Inferior parietal cortex (tissue), 1 donor: ENCODE measurements around the gene ST3GAL3.

Source experiments
- DNase-seq: peaks from one replicate; pipeline ENCODE4 v3.0.0-alpha.2; 2016; ENCODE audit errors: extremely low spot score

Gene ST3GAL3, protein sequence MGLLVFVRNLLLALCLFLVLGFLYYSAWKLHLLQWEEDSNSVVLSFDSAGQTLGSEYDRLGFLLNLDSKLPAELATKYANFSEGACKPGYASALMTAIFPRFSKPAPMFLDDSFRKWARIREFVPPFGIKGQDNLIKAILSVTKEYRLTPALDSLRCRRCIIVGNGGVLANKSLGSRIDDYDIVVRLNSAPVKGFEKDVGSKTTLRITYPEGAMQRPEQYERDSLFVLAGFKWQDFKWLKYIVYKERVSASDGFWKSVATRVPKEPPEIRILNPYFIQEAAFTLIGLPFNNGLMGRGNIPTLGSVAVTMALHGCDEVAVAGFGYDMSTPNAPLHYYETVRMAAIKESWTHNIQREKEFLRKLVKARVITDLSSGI

DNA sequence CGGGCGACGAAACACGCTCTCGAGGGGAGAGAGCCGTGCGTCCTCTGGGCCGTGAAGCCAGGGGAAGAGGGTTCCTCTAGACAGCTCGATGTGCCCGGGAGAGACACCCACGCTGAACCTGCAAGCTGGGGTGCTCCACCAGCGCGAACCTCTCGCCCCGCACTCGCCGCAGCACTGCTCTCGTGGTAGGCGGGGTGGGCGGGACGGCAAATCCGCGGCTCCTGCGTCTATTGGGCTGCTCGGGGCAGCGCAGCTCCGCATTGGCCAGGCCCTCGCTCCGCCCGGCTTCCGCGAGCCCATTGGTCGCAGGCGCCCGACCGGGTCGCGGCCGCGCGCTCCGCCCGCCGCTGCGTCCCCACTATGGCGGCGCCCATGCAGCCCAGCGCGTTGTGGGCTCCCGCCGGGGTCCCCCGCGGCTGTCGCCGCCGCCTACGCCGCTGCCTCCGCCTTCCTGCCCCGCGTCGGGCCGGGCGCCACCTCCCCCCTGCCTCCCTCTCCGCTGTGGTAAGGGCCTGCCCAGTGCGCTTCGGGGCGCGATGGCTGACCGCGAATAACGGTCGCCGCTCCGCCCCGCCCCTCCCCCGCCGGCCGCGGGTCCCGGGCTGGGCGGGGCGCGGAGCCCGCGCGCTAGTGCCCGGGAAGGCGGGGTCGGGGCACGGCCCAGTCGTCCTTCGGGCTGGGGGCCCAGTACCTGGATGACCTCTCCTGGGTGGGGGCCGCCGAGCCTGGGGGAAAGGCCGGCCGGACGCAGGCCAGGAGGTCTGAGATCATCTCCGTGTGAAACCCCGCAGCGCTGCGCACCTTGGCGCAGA lies at the start of gene ST3GAL3:
Gene ST3GAL3 (plus strand): TSS at position 347 of the 812 bp plus-strand sequence. CDS start 28,727 bp downstream, outside the sequence.
- DNase-seq, result peak; percentile 87

DNA sequence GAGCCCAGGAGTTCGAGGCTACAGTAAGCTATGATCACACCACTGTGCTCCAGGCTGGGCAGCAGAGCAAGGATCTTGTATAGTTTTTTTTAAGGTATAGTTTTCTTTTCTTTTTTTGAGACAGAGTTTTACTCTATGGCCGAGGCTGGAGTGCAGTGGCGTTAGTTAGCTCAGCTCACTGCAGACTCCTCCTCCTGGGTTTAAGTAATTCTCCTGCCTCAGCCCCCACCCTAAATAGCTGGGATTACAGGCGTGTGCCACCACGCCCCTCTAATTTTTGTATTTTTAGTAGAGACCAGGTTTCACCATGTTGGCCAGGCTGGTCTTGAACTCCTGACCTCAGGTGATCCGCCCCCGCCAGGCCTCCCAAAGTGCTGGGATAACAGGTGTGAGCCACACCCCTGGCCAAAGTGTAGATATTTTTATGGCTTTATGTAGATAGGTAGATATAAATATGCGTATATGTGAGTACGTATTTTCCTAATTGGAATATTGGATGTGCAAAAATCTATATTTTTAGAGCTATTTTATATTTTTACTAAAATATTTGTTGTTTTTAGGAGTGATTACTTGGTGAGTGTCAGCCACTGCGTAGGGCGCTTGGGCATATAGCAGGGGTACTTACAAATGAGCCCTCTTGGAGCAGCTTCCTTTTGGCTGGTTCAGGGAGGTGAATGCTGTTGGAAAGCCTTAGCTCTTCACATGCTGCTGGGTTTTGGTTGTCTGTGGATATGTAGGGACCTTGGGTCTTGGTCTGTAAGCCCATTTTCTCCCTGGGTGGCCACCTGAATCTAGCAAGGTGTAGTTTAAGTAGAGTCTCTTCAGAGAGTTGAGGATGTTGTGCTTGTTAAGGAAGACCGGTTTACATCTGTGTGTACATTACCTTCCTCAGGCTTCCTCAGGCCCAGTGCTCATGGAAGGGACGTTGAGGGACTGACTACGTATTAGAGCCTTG lies 47.8 kb upstream of the ST3GAL3 start:
- no peak for DNase-seq

DNA sequence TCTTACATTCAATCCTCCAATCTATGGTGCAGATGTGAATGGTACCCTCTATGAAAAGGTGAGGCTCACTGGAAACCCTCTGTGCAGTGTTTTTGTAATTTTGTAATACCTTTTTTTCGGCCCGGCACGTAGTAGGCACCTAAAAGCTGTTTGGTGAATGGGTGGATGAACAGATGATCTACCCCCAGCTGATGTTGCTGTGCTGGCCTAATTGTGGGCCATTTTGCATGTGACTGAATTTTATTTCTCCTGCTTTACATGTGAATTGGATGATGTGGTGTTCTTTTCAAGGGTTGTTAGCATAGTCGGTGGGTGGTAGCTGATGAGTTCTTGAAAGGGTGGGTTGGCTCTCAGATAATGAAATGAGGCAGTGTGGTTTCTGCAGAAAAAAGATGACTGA lies 47.0 kb upstream of the ST3GAL3 start:
- no peak for DNase-seq

DNA sequence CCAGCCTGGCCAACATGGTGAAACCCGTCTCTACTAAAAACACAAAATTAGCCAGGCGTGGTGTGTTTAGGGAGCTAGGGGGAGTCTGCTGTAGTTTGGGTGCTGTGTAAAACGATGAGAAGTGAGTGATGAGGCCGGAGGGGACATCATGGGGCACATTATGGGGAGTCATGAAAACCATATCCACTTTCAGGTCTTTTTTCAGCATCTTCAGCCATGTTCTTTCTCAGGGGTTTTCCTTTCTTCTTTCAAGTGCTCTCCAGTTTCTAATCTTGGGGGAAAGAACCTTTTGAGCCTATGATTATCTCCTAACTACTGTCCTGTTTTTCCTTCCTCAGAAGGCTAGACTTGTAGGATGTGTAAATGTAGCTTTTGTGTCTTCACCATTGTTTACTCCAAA lies 43.0 kb upstream of the ST3GAL3 start:
- no peak for DNase-seq

DNA sequence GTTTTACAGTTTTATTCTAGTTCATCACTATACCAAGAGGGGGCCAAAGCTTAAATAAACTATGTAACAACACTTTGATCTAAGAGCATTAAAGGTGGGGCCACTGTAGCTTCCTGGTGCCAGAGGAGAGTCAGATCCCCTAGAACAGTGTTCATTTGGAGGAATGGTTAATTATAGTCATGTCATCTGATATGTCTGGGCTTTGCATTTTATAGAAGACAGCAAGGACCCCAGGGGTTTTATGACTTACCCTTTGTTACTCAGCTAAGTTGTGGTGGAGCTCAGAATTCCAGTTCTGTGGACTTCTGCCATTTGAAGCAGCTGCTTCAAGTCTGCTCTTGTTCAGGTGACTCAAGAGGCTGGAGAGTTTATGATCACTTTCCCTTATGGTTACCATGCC lies 40.7 kb upstream of the ST3GAL3 start:
- DNase-seq, result no peak

DNA sequence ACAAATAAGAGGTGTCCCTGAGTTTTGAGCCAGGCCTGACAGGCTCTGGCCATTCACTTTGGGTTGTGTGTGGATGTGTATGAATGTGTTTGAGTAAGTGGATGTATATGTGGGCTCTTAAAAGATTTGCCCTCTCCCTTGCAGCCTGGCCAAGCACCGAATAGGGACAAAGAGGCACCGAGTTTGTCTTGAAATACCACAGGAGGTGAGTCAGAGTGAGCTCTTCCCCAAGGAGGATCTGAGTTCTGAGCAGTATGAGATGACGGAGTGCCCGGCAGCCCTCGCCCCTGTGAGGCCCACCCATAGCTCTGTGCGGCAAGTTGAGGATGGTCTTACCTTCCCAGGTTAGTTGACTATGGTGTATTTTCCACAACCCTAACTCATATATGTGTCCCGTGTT lies 38.4 kb upstream of the ST3GAL3 start:
- no peak for DNase-seq

DNA sequence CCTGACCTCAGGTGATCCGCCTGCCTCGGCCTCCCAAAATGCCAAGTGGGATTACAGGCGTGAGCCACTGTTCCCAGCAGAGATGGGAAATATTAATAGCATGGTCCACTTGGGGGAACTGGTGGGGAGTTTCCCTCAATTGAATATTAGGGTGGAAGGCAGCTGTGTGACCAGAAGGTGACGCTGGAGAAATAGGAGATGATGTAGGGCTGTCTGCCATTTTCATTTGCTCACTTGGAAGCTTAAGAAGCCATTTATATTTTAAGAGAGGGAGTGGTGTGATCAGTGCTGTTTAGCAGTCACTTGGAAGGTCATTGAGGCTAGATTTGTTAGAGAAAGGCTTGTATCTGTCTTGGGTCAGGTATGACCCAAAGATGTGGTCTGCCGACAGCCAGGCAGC lies 37.5 kb upstream of the ST3GAL3 start:
- no peak for DNase-seq

DNA sequence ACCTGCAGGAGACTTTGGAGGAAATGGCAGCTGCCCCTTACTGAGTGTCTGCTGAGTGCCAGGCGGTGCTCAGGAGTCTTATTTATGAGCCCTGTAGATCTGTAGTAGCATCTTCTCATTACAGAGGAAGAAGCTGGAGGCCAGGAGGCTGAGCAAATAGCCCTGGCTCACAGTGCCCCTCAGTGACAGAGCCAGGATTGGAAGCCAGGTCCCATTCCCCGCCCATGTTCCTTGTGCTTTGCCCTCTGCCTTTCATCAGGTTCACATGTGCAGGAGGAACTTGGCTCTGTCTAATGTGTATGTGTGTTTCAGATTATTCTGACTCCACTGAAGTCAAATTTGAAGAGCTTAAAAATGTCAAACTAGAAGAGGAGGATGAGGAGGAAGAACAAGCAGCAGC lies 36.1 kb upstream of the ST3GAL3 start:
- no peak for DNase-seq

DNA sequence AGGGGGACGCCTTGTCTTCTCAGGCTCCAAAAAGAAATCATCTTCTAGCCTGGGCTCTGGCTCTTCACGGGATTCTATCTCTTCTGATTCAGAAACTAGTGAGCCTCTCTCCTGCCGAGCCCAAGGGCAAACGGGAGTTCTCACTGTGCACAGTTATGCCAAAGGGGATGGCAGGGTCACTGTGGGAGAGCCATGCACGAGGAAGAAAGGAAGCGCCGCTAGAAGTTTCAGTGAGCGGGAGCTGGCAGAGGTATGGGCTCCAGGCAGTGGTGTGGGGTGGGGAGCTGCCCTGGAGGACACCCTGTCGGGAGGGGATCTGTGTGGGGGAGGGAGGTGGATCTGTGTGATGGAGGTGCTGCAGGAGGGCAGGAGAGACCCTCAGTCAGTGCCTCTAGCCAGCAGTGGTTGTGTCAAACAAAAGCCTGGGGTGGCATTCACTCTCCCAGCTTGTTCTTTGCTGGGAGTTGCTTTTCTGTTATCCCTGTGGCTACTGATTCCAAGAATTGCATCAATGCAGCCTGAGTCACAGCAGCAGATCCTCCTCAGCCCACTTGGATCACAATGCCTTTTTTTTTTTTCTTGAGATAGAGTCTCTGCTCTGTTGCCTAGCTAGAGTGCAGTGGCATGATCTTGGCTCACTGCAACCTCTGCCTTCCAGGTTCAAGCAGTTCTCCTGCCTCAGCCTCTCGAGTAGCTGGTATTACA lies 35.6 kb upstream of the ST3GAL3 start:
- no peak for DNase-seq

DNA sequence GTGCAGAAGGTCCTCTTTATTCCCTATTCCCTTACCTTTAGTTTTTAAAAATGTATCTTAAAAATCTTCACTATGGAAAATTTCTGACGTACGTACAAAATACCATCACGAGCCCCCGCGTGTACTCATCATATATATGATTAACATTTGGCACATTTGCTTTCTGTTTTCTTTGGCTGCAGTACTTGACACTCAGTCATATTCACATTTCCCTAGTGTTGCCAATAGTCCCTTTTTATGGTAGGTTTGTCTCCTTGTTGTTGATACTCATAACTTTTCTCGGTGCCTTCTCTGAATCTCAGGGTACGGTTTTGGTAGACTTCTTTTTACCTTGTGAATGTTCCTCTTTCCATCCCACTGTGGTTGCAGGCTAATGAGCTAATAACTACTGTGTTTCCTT lies 34.1 kb upstream of the ST3GAL3 start:
- DNase-seq, result no peak

DNA sequence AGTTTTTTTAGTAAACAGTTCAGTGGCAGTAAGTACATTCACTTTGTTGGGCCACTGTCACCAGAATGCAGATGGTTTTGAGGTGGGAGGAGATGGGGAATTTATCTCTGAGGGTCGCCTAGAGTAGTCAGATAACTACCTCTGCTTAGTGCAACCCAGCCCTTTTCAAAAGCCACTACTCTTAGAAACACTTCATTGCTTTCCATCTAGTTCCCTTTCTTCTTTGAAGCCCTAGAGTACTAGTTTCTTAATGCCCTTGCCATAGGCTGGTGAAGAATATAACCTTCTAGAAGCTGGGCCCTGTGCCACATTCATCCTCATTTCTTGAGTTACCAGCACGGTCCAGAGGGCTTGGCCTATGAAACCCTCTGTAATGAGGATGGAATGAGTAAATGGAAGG lies 28.4 kb upstream of the ST3GAL3 start:
- no peak for DNase-seq

DNA sequence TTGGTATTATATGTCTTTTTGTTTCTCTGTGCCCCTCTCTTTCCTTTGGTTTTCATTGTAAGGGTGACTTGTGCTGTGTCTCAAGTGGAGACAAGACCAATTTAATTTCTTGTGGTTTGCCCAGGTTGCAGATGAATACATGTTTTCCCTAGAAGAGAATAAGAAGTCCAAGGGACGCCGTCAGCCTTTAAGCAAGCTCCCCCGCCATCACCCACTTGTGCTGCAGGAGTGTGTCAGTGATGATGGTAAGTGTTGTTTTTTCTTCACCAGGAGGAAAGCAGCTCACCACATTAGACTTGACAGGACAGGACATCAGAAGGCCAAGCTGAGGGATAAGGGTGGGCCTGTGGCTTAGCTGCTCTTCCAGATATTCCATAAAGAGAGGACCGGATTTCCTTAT lies 23.8 kb upstream of the ST3GAL3 start:
- no peak for DNase-seq

DNA sequence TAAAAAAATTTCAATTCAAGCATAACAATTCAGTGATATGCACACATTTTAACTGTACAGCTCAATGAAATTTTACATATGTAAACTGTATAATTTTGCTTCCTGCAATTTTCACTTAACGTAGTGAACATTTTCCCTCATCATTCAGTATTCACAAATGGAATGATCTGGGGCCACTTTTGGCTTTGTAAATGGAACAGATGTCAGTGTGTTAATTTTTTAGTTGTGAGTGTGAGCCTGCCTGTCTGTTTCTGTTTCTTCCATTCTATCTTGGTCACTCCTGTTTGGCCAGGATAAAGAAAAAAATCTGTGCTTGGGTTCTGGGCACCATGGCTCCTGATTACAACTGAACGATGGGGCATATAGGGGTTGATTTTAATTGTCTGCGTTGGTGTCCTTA lies 20.5 kb upstream of the ST3GAL3 start:
- DNase-seq, result no peak

DNA sequence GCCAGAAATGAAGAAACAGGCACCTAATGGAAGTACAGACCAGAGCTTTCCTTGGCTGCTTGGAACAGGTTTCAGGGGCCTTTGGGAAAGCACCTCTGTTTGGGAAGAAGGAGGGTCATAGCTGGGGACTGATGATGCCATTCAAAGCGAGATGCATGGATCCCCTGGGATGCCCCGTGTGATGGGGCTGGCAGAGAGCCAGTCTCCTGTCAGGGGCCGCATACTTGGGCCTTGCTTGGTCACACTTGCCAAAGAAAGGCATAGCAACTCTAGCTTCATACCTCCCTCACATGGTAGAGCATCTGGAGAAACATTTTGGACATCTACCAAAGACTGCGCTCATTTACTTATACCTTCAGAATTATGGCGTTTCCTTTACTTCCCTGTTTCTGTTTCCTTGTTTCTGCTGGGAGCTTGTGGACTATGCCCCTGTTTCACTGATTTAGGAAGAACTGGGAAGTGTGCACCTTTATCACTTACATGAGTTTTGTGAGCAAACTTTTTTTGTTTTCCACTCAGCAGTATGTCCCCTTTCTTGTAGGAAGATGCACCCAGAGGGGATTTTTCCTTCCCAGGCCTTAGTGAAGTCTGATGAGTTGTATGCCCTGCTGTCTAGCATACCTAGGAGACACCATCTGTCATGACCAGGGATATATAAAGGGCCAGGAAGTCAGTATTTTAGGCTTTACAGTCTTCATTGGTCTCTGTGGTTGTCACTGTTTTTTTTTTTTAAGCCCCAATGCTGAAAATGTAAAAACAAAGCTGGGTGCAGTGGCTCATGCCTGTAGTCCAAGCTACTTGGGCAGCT lies 19.8 kb upstream of the ST3GAL3 start:
- DNase-seq, result no peak

DNA sequence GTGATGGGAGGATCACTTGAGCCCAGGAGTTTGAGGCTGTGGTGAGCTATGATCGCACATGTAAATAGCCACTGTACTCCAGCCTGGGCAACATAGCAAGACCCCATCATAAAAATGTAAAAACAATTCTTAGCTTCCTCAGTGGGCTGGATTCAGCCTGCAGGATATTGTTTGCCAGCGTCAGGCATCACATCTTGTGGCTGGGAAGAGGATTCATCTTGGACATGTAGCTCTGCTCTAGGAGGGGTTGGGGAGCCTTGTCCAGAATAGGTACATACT lies 19.3 kb upstream of the ST3GAL3 start:
- DNase-seq, result no peak

DNA sequence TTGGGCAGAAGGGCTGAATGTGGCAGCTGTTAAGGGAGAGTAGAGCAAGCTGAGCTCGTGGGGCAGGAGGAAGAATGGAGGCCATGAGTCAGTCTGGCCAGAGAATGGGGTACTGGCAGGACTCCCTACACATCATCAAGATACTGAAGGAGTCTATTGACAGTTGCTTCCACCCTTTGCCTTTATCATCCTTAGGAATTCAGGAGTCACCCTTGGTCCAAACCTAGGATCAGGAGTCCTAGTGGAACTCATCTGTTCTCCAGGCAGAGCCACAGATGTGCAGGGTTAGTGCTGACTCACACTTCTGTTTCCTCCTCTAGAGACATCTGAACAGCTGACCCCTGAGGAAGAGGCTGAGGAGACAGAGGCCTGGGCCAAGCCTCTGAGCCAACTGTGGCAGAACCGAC lies 18.7 kb upstream of the ST3GAL3 start:
- DNase-seq, result no peak

DNA sequence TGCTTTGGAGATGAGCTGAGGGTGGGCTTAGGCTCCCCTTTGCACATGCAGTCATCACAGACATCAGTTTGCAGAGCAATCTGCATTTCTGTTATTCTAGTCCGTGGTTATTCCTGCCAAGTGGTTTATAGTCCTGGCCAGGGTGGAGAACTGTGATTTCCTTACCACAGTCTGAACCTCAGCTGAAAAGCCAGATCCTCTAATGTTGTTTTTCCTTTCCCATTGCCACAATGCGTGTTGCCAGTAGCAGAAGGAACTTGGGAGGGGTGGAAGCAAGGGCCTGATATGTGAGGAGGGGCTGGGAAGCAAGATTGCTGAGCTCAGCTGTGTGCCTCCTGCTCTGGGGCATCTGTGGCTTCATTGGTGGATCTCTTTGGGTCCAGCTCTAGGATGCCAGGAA lies 18.0 kb upstream of the ST3GAL3 start:
- no peak for DNase-seq

DNA sequence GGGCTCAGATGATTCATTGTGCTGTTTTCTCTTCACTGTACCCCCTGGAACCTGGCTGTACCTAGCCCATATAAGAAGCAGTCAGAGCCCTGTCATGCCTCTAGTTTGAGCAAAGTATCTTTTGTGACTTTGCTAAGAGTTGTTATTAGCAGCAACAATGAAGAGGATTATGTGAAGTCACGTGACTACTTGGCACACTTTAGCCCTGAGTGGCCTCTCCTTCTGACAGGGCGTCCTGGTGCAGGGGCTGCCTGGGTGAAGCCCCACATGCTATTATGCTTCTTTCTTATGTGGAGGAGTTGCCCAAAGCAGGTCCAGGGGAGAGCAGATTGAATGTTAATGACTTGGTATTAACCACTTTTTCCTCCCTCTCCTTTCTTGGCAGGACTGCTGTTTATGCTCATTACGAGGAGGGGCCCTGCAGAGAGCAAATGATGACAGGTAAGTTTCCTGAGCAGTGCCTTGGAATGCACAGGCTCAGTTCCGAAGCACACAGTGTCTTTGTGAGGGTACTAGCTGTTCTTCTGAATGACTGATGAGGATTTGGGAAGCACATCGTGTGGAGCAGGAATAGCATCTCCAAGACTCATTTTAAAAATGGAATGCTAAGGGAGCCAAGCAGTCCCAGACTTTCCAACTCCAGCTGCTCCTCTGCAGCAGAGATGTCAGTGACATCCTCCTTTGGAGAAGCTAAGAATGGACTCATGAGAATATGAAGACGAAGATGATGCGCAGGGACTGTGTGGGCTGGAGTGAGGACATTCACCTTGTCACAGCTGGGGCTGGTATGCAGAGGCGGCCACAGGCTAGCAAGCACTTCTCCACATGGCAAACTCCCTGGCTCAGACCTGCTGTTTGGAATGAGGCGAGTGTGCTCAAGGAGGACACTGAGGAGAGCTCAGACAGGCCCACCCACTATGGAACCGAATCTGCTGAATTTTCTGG lies 15.2 kb upstream of the ST3GAL3 start:
- DNase-seq, result peak; percentile 73

DNA sequence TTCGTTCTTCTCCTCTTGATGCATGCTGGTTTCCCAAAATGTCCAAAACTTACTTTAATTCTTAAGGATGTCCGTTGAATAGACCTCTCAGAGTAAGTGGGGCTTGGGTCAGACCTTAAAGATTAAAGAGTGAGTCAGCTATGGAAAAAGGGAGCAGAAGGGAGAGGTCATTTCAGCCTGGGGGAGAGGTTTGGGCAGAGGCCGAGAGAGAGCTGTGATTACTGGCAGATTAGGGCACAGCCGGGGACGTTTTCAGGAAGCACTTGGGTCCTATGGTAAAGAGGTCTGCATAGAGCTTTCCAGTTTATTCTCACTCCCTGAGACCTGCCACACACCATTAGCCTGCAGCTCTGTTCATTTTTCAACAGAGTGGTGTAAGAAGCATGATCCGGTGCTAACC lies 14.0 kb upstream of the ST3GAL3 start:
- no peak for DNase-seq

DNA sequence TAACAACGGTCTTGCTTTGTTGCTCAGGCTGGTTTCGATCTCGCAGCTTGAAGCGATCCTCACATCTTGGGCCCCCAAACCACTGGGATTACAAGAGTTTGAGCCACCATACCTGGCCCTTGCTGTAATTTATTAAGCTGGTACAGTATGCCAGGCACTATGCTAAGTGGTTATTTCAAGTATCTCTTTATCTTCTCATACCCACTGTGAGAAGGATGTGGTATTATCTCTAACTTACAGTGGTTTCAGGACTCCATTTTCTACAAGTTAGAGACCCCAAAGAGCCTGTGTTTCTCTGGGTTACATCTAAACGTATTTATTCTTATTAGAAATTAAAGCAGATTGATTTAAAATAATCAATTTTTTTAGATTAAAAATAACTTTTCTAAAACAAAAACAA lies 8.1 kb upstream of the ST3GAL3 start:
- DNase-seq, result no peak
